PC-3 (cell line): Measurements from ENCODE around the gene MARCHF3. TPM values are rescaled to one million over a fixed set of nuclear protein-coding genes. Genes with fewer than 3 reads are reported as not detected.

Source experiments
- ATAC-seq: fragments of 200-7000 bp; cut with Tn5 transposase; 2 replicates; pipeline ENCODE4 v1.9.1; 2020; ENCODE audit warnings: mild to moderate bottlenecking, moderate library complexity
- BruUV-seq: library from RNA; stranded (reverse); fragments of 400-500 nt; replicated peaks from 2 replicates; lab custom pipeline; 2021; lab: Mats Ljungman, UMichigan
- CTCF ChIA-PET: fragments of 300-600 bp; sonication (Branson Sonifier 250); formaldehyde crosslinking; loops from one replicate; lab custom pipeline; 2022; ENCODE audit warnings: antibody characterized with exemption; lab: Charles Lee
- POLR2A ChIA-PET: fragments of 300-600 bp; sonication (Branson Sonifier 250); formaldehyde crosslinking; loops from one replicate; lab custom pipeline; 2022; ENCODE audit warnings: antibody characterized with exemption; ENCODE audit not compliant: unreplicated experiment; lab: Charles Lee
- DNase-seq: peaks from one replicate; pipeline ENCODE4 v3.0.0-alpha.2; 2015
- H2AFZ ChIP-seq: fragments of 300-600 bp; sonication (generic); 2 replicates; pipeline ENCODE4 v1.6.0; 2016; ENCODE audit warnings: antibody characterized with exemption, low read length
- H3F3A ChIP-seq: fragments of 300-600 bp; sonication (generic); one replicate; pipeline ENCODE4 v1.6.0; 2017; ENCODE audit warnings: antibody characterized with exemption, low read length, control low read depth, mild to moderate bottlenecking; ENCODE audit not compliant: unreplicated experiment
- H3K27ac ChIP-seq: fragments of 300-600 bp; sonication (generic); 2 replicates; pipeline ENCODE4 v1.5.1; 2016; ENCODE audit warnings: mild to moderate bottlenecking, low read length
- H3K27me3 ChIP-seq: fragments of 300-600 bp; sonication (generic); 2 replicates; pipeline ENCODE4 v1.6.1; 2016; ENCODE audit warnings: low read length, mixed read lengths
- H3K36me3 ChIP-seq: fragments of 300-600 bp; sonication (generic); 2 replicates; pipeline ENCODE4 v1.6.1; 2016; ENCODE audit warnings: low read depth, mixed run types, low read length, mixed read lengths
- H3K4me1 ChIP-seq: fragments of 300-600 bp; sonication (generic); 2 replicates; pipeline ENCODE4 v1.5.1; 2016; ENCODE audit warnings: low read length; ENCODE audit not compliant: insufficient read depth
- H3K4me2 ChIP-seq: fragments of 300-600 bp; sonication (generic); 2 replicates; pipeline ENCODE4 v1.6.0; 2016; ENCODE audit warnings: low read length
- H3K4me3 ChIP-seq: fragments of 300-600 bp; sonication (generic); 2 replicates; pipeline ENCODE4 v1.5.1; 2016; ENCODE audit warnings: mild to moderate bottlenecking, low read length, mixed read lengths
- H3K79me2 ChIP-seq: fragments of 300-600 bp; sonication (generic); 2 replicates; pipeline ENCODE4 v1.6.1; 2017; ENCODE audit warnings: low read length, mixed read lengths
- H3K9ac ChIP-seq: fragments of 300-600 bp; sonication (generic); 2 replicates; pipeline ENCODE4 v1.6.0; 2016; ENCODE audit warnings: mild to moderate bottlenecking, low read length
- H3K9me2 ChIP-seq: fragments of 300-600 bp; sonication (generic); replicated peaks from 2 replicates; pipeline ENCODE4 v1.6.1; 2016; ENCODE audit warnings: mixed run types, low read length, mixed read lengths
- H3K9me3 ChIP-seq: fragments of 300-600 bp; sonication (generic); 2 replicates; pipeline ENCODE4 v1.6.1; 2016; ENCODE audit warnings: low read length, mixed read lengths
- H4K20me1 ChIP-seq: fragments of 300-600 bp; sonication (generic); 2 replicates; pipeline ENCODE4 v1.6.1; 2016; ENCODE audit warnings: low read length, mixed read lengths
- EZH2 ChIP-seq: fragments of 300-600 bp; sonication (generic); IDR thresholded peaks from one replicate; pipeline ENCODE4 v1.6.1; 2017; ENCODE audit warnings: antibody characterized with exemption, mild to moderate bottlenecking, low read length; ENCODE audit not compliant: unreplicated experiment
- EZH2phosphoT487 ChIP-seq: fragments of 300-600 bp; sonication (generic); IDR thresholded peaks from 2 replicates; pipeline ENCODE4 v1.6.1; 2018; ENCODE audit warnings: mild to moderate bottlenecking, antibody characterized with exemption, low read length, borderline replicate concordance
- intact Hi-C: fragments of 100-400 bp; cut with micrococcal nuclease; formaldehyde crosslinking; loops from 2 replicates; pipeline ENCODE4 v1.9.0; 2023
- total RNA-seq: library from RNA; depleted of rRNA; stranded (reverse); fragments of >200 nt; gene quantifications from 2 replicates; pipeline ENCODE4 v1.2.3, GENCODE V29; 2014
- TF ChIP-seq, protein P1 (sequence below): fragments of 300-600 bp; sonication (generic); conservative IDR thresholded peaks from 2 replicates; pipeline ENCODE4 v1.5.1; 2017; ENCODE audit warnings: antibody characterized with exemption, low read depth, mild to moderate bottlenecking, low read length

Gene MARCHF3
- total RNA-seq, 1 experiment from 2014 or later: 2.5 TPM

DNA sequence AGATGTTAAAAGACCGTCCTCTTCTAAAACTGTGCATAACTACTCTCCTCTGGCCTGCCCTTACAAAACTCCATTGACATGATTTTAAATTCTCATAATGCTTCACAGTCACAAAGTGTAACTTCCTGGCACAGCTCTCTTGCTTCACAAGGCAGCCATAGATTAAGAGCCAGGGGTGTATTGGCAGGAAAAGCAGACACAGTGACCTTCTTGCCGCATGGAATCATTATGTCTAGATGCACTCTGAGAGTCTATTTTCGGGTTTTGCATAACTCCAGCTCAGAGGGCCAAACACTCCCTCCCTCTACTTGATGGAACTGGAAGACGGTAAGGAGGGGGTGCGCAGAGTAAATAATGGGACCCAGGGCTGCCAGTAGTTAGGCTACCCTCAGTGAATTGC lies 110.1 kb downstream of the MARCHF3 start:
- no peak overlapping the region for H2AFZ ChIP-seq
- no TSS peak for BruUV-seq
- H3K9ac ChIP-seq: no peak overlapping the region
- TF ChIP-seq EZH2: no peak
- TF ChIP-seq, protein P1, sequence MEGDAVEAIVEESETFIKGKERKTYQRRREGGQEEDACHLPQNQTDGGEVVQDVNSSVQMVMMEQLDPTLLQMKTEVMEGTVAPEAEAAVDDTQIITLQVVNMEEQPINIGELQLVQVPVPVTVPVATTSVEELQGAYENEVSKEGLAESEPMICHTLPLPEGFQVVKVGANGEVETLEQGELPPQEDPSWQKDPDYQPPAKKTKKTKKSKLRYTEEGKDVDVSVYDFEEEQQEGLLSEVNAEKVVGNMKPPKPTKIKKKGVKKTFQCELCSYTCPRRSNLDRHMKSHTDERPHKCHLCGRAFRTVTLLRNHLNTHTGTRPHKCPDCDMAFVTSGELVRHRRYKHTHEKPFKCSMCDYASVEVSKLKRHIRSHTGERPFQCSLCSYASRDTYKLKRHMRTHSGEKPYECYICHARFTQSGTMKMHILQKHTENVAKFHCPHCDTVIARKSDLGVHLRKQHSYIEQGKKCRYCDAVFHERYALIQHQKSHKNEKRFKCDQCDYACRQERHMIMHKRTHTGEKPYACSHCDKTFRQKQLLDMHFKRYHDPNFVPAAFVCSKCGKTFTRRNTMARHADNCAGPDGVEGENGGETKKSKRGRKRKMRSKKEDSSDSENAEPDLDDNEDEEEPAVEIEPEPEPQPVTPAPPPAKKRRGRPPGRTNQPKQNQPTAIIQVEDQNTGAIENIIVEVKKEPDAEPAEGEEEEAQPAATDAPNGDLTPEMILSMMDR: no peak
- TF ChIP-seq EZH2phosphoT487: no peak
- ATAC-seq (no peak), DNase-seq (no peak)
- peaks cover 26% of the 10 kb centered on the region for H3K4me1 ChIP-seq
- no peaks in the 10 kb centered on the region for H4K20me1 ChIP-seq
- H3K9me3 ChIP-seq: no peaks in the 10 kb centered on the region
- H3K9me2 ChIP-seq: no peaks in the 10 kb centered on the region
- H3K79me2 ChIP-seq: no peaks in the 10 kb centered on the region
- intact Hi-C loops: no loop called here
- ChIA-PET POLR2A (no interaction called here), CTCF (no interaction called here)
- no peaks in the 10 kb centered on the region for H3K27me3 ChIP-seq
- peaks cover 7% of the 10 kb centered on the region for H3F3A ChIP-seq
- H3K27ac ChIP-seq: no peak overlapping the region
- H3K4me2 ChIP-seq: no peak overlapping the region
- H3K4me3 ChIP-seq: no peak overlapping the region
- H3K36me3 ChIP-seq: no peaks in the 10 kb centered on the region

DNA sequence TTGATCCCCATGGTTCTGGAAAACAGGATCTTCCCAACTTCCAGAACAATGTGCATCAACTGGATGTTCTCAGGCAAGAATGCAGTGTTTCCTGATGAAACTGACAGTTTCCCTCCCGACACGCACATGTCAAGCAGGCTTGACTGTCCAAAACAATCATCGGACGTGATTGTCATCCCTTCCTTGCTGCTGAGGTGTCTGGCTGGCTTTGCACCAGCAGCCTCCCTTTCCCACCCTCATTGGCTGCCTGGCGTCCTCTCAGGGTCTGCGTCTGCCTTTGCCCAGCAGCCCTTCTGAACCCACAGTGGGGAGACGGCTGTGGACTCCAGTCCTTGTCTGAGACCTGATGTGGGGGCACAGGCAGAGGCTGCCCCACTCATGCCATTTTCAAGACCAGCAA lies 110.8 kb downstream of the MARCHF3 start:
- ATAC-seq (no peak), DNase-seq (no peak)
- POLR2A ChIA-PET: no interaction called here
- Histone ChIP-seq H3K4me2 (no peak overlapping the region), H3K4me3 (no peak overlapping the region), H3K9me2 (no peaks in the 10 kb centered on the region), H3K27me3 (no peaks in the 10 kb centered on the region), H3K79me2 (no peaks in the 10 kb centered on the region), H3K36me3 (no peaks in the 10 kb centered on the region), H3F3A (peaks cover 7% of the 10 kb centered on the region), H3K4me1 (peaks cover 26% of the 10 kb centered on the region), H3K9ac (no peak overlapping the region), H3K27ac (no peak overlapping the region), H4K20me1 (no peaks in the 10 kb centered on the region), H2AFZ (no peak overlapping the region), H3K9me3 (no peaks in the 10 kb centered on the region)
- CTCF ChIA-PET: no interaction called here
- no TSS peak for BruUV-seq
- TF ChIP-seq EZH2 (no peak), EZH2phosphoT487 (no peak)
- TF ChIP-seq, protein P1: no peak
- intact Hi-C loops: no loop called here

DNA sequence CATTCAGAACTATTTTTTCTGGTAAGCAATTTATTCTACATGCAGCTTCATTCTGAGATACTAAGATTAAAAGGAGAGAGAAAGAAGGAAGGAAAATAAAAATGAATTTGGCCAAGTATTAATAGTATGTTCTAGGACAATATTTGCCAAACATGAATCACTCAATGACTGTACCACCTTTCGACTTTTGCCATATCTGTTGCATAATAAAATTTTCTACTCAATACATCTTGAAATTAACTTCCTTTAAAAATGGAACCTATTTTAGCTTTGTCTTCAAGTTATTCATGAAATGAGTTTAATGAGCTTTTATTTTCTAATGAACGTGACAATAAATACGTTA lies 111.8 kb downstream of the MARCHF3 start:
- POLR2A ChIA-PET: no interaction called here

More for the DNA sequence above, 111.8 kb downstream of the MARCHF3 start:
- no peaks in the 10 kb centered on the region for H3K36me3 ChIP-seq
- TF ChIP-seq EZH2: no peak
- no peak for TF ChIP-seq EZH2phosphoT487
- TF ChIP-seq, protein P1: no peak
- peak overlapping the region; percentile 40 for H3K4me2 ChIP-seq
- no peaks in the 10 kb centered on the region for H3K27me3 ChIP-seq
- peak; percentile 79 for DNase-seq
- peak; percentile 83 for ATAC-seq
- H2AFZ ChIP-seq: no peak overlapping the region
- CTCF ChIA-PET: no interaction called here
- no peaks in the 10 kb centered on the region for H3K9me3 ChIP-seq
- intact Hi-C loops: loop anchor here (1.0 kb wide), 3 partner anchors 34 to 112 kb away; partner anchors contain the start of gene MARCHF3
- no peak overlapping the region for H3K9ac ChIP-seq
- H4K20me1 ChIP-seq: no peaks in the 10 kb centered on the region
- no peaks in the 10 kb centered on the region for H3K9me2 ChIP-seq
- H3K4me3 ChIP-seq: no peak overlapping the region
- H3K79me2 ChIP-seq: no peaks in the 10 kb centered on the region
- H3K27ac ChIP-seq: peak overlapping the region; percentile 67
- peaks cover 7% of the 10 kb centered on the region for H3F3A ChIP-seq
- H3K4me1 ChIP-seq: peaks cover 26% of the 10 kb centered on the region
- BruUV-seq: no TSS peak
